ENCODE data around the gene DPYD. TPM values are rescaled to one million over a fixed set of nuclear protein-coding genes. Genes with fewer than 3 reads are reported as not detected.

DPYD gene
- total and polyA plus RNA-seq, 9 of the 15 experiments (the other 6 are each of a cell fraction or from before 2014, with no cell fraction given), result 0.03 to 0.25 (median 0.08) TPM; not detected in 2

GRCh38 chr1:97499667-97500066 is 421.2 kb downstream of the DPYD start:
- CTCF ChIA-PET (ENCODE audit: low intra/inter-chr PET ratio), result no interaction called here
- Histone ChIP-seq H3K9me1 (ENCODE audit: control insufficient read depth, insufficient read depth, low read length) (no peaks in the 10 kb centered on the region), H3K9ac (ENCODE audit: insufficient read depth in 1 of 2, low read depth in 2 of 2, low read length in 2 of 2) (no peak overlapping the region), H3K9me3 (replicated peaks; ENCODE audit: control insufficient read depth, insufficient read depth, low read depth, low read length) (no peaks in the 10 kb centered on the region), H3K79me2 (ENCODE audit: control insufficient read depth, insufficient read depth, low read length) (no peaks in the 10 kb centered on the region), H3K4me1 (replicated peaks in 1 of 2; ENCODE audit: control insufficient read depth in 2 of 2, insufficient read depth in 2 of 2, low read length in 2 of 2) (no peaks in the 10 kb centered on the region), H3K4me2 (ENCODE audit: insufficient read depth, low read length) (no peak overlapping the region), H3K4me3 (no peak overlapping the region), H3K27me3 (ENCODE audit: control insufficient read depth in 2 of 2, insufficient read depth in 2 of 2, low read length in 2 of 2) (no peaks in the 10 kb centered on the region), H2AFZ (ENCODE audit: low read depth, low read length) (no peak overlapping the region), H3K36me3 (ENCODE audit: control insufficient read depth, insufficient read depth, low read length) (no peaks in the 10 kb centered on the region), H4K20me1 (replicated peaks; ENCODE audit: control insufficient read depth, insufficient read depth, low read length) (no peaks in the 10 kb centered on the region), H3K27ac (ENCODE audit: extremely low read depth, low read depth, low read length) (no peak overlapping the region)
- ATAC-seq (no peak), DNase-seq (ENCODE audit: extremely low read depth in 1 of 4, low spot score in 3 of 4) (no peak), FAIRE-seq (no peak)
- TF ChIP-seq PHB2 (IDR thresholded peaks at IDR 0.05; ENCODE audit: low read depth) (no peak), BMI1 (IDR thresholded peaks at IDR 0.05; ENCODE audit: low read length) (no peak), KDM5B (IDR thresholded peaks at IDR 0.05; ENCODE audit: insufficient replicate concordance, low read depth, low read length) (no peak), ZNF586 (CRISPR knock-in tag; conservative IDR thresholded peaks at IDR 0.05) (no peak), ZNF12 (CRISPR knock-in tag; IDR thresholded peaks at IDR 0.05) (no peak), C11orf30 (IDR thresholded peaks at IDR 0.05; ENCODE audit: low read depth) (no peak), MXI1 (IDR thresholded peaks at IDR 0.05; ENCODE audit: low read depth, low read length) (no peak)
- TF ChIP-seq, protein P1, sequence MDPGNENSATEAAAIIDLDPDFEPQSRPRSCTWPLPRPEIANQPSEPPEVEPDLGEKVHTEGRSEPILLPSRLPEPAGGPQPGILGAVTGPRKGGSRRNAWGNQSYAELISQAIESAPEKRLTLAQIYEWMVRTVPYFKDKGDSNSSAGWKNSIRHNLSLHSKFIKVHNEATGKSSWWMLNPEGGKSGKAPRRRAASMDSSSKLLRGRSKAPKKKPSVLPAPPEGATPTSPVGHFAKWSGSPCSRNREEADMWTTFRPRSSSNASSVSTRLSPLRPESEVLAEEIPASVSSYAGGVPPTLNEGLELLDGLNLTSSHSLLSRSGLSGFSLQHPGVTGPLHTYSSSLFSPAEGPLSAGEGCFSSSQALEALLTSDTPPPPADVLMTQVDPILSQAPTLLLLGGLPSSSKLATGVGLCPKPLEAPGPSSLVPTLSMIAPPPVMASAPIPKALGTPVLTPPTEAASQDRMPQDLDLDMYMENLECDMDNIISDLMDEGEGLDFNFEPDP (CRISPR knock-in tag; IDR thresholded peaks at IDR 0.05), result no peak
- intact Hi-C loops (cut with micrococcal nuclease), result no loop called here
- no TSS peak for BruUV-seq (replicated peaks)
- in situ Hi-C loops (cut with MboI), result no loop called here
- POLR2A ChIA-PET, result no interaction called here
